Lower leg skin (tissue), 3 donors: Measurements from ENCODE around the gene TNFRSF11A.

Source experiments
- CTCF ChIP-seq, 3 donors: fragments of 450-650 bp; IDR thresholded peaks; one replicate each; pipeline ENCODE4 v1.5.1; 2016; ENCODE audit warnings: antibody characterized with exemption in 3 of 3, mild to moderate bottlenecking in 3 of 3, moderate library complexity in 2 of 3
- POLR2A ChIP-seq, 2 donors: fragments of 450-650 bp; IDR thresholded peaks; one replicate each; pipeline ENCODE4 v1.6.1; 2016 to 2017; ENCODE audit warnings: antibody characterized with exemption in 2 of 2, mild to moderate bottlenecking in 1 of 2, moderate library complexity in 1 of 2

- TF ChIP-seq CTCF (IDR thresholded peaks at IDR 0.05): no peak
- TF ChIP-seq POLR2A (IDR thresholded peaks at IDR 0.05): no peak
Measured at GRCh38 chr18:62347089-62347506, 22.0 kb downstream of the TNFRSF11A start.
